ENCODE results near the gene CORT. TPM values are rescaled to one million over a fixed set of nuclear protein-coding genes. Genes with fewer than 3 reads are reported as not detected.

Gene CORT
- total and polyA plus RNA-seq, 2 of the 4 experiments (the other 2 are of a cell fraction) = 0.10 TPM; not detected in 1

GRCh38 chr1:10479296-10479695 lies 29.5 kb downstream of the CORT start:
- H3K27ac ChIP-seq (ENCODE audit: insufficient read depth, low read length) = no peak overlapping the region
- no peak overlapping the region; the same call in 1 of the 2 replicates for H3K23ac ChIP-seq (ENCODE audit: low read depth, low read length)
- H3K18ac ChIP-seq (ENCODE audit: low read depth, low read length) = no peak overlapping the region
- no peak overlapping the region for H4K91ac ChIP-seq (ENCODE audit: insufficient read depth, low read depth, low read length)
- H2AK9ac ChIP-seq (replicated peaks; ENCODE audit: low read depth, low read length, poor library complexity) = peak overlapping the region; percentile 37
- H4K5ac ChIP-seq (ENCODE audit: low read depth, low read length) = no peak overlapping the region
- TF ChIP-seq CHD1 (IDR thresholded peaks at IDR 0.05; ENCODE audit: low read depth, low read length) (no peak), SMC3 (IDR thresholded peaks at IDR 0.05; ENCODE audit: low read depth, low read length) (no peak), USF2 (IDR thresholded peaks at IDR 0.05; ENCODE audit: low read depth, low read length) (no peak), MXI1 (IDR thresholded peaks at IDR 0.05; ENCODE audit: borderline replicate concordance, low read depth, low read length) (no peak)
- no peak overlapping the region for H3K4me3 ChIP-seq (ENCODE audit: insufficient read depth, low read depth, low read length)
- no peak overlapping the region for H3K56ac ChIP-seq (ENCODE audit: extremely low read depth, insufficient read depth, low read length)
- H3K4me2 ChIP-seq (ENCODE audit: low read depth, low read length) = no peak overlapping the region
- H2BK5ac ChIP-seq (ENCODE audit: low read depth, low read length, poor library complexity, severe bottlenecking) = no peak overlapping the region
- peaks cover 11 to 54% of the 10 kb centered on the region in 2 experiments for H3K79me1 ChIP-seq (ENCODE audit: low read depth in 1 of 2, low read length in 2 of 2)
- ATAC-seq (ENCODE audit: low read depth) = no peak
- H3K9me3 ChIP-seq (ENCODE audit: control insufficient read depth, insufficient read depth, low read length) = no peaks in the 10 kb centered on the region
- no peaks in the 10 kb centered on the region for H3K4me1 ChIP-seq (ENCODE audit: control insufficient read depth, insufficient read depth, low read length)
- no peak overlapping the region for H2BK15ac ChIP-seq (ENCODE audit: low read depth, low read length)
- WGBS, 2 experiments (ENCODE audit: extremely low coverage in 2 of 2, insufficient read length in 1 of 2) = 100% methylated on average over 1 of the region's 8 CpGs; no CpG with 5 or more reads in 1 of the 2 experiments
- ChIA-PET CTCF (no interaction called here), POLR2A (ENCODE audit: unreplicated experiment) (no interaction called here)
- H3K9me1 ChIP-seq (ENCODE audit: insufficient read depth, low read length) = no peaks in the 10 kb centered on the region; the same call in 1 of the 2 replicates
- H3K36me3 ChIP-seq (ENCODE audit: control insufficient read depth, insufficient read depth, low read length) = peaks cover 2% of the 10 kb centered on the region; the same call in 1 of the 2 replicates
- no peak overlapping the region for H2BK20ac ChIP-seq (ENCODE audit: low read depth, low read length)
- no peak overlapping the region for H3K14ac ChIP-seq (replicated peaks; ENCODE audit: low read depth, low read length)
- BruUV-seq (replicated peaks) = no TSS peak
- H4K20me1 ChIP-seq (ENCODE audit: insufficient read depth, low read length) = peaks cover 16% of the 10 kb centered on the region
- H3K27me3 ChIP-seq (ENCODE audit: control insufficient read depth, insufficient read depth, low read length) = no peaks in the 10 kb centered on the region
- in situ Hi-C loops (cut with MboI; ENCODE audit: low sequenced_read_pairs) (no loop called here), dilution Hi-C loops (cut with HindIII; ENCODE audit: low sequenced_read_pairs, unreplicated experiment) (no loop called here), intact Hi-C loops (cut with micrococcal nuclease) (no loop called here)
- no peak overlapping the region for H3K9ac ChIP-seq (ENCODE audit: low read depth, low read length)
- no peak overlapping the region for H3K4ac ChIP-seq (ENCODE audit: low read depth, low read length)
- no peak overlapping the region for H4K8ac ChIP-seq (ENCODE audit: low read depth in 2 of 2, low read length in 2 of 2)
- no peak overlapping the region for H2BK120ac ChIP-seq (ENCODE audit: low read depth, low read length)
- H2AK5ac ChIP-seq (ENCODE audit: low read depth, low read length) = no peak overlapping the region
- no peak overlapping the region for H2AFZ ChIP-seq (replicated peaks; ENCODE audit: low read length, poor library complexity)
- no peak for DNase-seq
